ENCODE results near the gene CEBPE.

GRCh38 chr14:23162800-23163199 is 43.7 kb upstream of the CEBPE start:
- TF ChIP-seq CTCF (conservative IDR thresholded peaks at IDR 0.05; ENCODE audit: low read length) (no peak), EZH2phosphoT487 (IDR thresholded peaks at IDR 0.05; ENCODE audit: borderline replicate concordance, low read depth, low read length) (no peak)
